Panc1 (cell line): ENCODE measurements around the gene TBX1. TPM values are rescaled to one million over a fixed set of nuclear protein-coding genes. Genes with fewer than 3 reads are reported as not detected.
"Not testable (repeated sequence)": the region's sequence is repeated elsewhere in the genome, so short reads cannot be mapped to it uniquely, and the experiment has no call there.

Experiments
- ATAC-seq: fragments of 200-7000 bp; cut with Tn5 transposase; 2 replicates; pipeline ENCODE4 v1.9.1; 2020; ENCODE audit warnings: mild to moderate bottlenecking, moderate library complexity
- BruUV-seq: library from RNA; stranded (reverse); fragments of 400-500 nt; replicated peaks from 2 replicates; lab custom pipeline; 2021; lab: Mats Ljungman, UMichigan
- CTCF ChIA-PET: fragments of 300-600 bp; sonication (Branson Sonifier 250); formaldehyde crosslinking; loops from one replicate; lab custom pipeline; 2022; ENCODE audit warnings: antibody characterized with exemption; lab: Charles Lee
- POLR2A ChIA-PET: fragments of 300-600 bp; sonication (Branson Sonifier 250); formaldehyde crosslinking; loops from one replicate; lab custom pipeline; 2022; ENCODE audit warnings: antibody characterized with exemption; lab: Charles Lee
- DNase-seq: peaks from one replicate; pipeline ENCODE4 v3.0.0-alpha.2; 2010; ENCODE audit warnings: low read depth, low spot score
- H3K27ac ChIP-seq: 2 replicates; pipeline ENCODE4 v1.5.1; 2011; ENCODE audit warnings: mild to moderate bottlenecking, low read length, inconsistent platforms
- H3K27me3 ChIP-seq: fragments of 200-500 bp; sonication (Bioruptor generic); 2 replicates; pipeline ENCODE4 v1.6.0; 2014; ENCODE audit warnings: low read length, inconsistent platforms; ENCODE audit not compliant: control insufficient read depth, insufficient read depth
- H3K36me3 ChIP-seq: fragments of 200-500 bp; sonication (Bioruptor generic); 2 replicates; pipeline ENCODE4 v1.5.1; 2014; ENCODE audit warnings: inconsistent platforms, mild to moderate bottlenecking, low read length, moderate library complexity; ENCODE audit not compliant: control insufficient read depth, insufficient read depth
- H3K4me1 ChIP-seq: 2 replicates; pipeline ENCODE4 v1.5.1; 2011; ENCODE audit warnings: inconsistent platforms, mild to moderate bottlenecking, low read length, moderate library complexity; ENCODE audit not compliant: control insufficient read depth, insufficient read depth
- H3K4me3 ChIP-seq, 2 experiments: 2 replicates each; pipeline ENCODE4 v1.5.1; 2011 to 2012; ENCODE audit warnings: low read depth in 2 of 2, low read length in 2 of 2, mild to moderate bottlenecking in 2 of 2, inconsistent platforms in 1 of 2, moderate library complexity in 1 of 2
- H3K9me3 ChIP-seq: fragments of 200-500 bp; sonication (Bioruptor generic); 2 replicates; pipeline ENCODE4 v1.5.1; 2014; ENCODE audit warnings: low read depth, mild to moderate bottlenecking, inconsistent platforms, low read length, moderate library complexity; ENCODE audit not compliant: control insufficient read depth, insufficient read depth
- POLR2AphosphoS5 ChIP-seq: IDR thresholded peaks from 2 replicates; pipeline ENCODE4 v1.6.1; 2012; ENCODE audit warnings: mild to moderate bottlenecking, low read depth, low read length, moderate library complexity
- REST ChIP-seq, 2 experiments: IDR thresholded peaks; 2 replicates each; pipeline ENCODE4 v1.6.1; 2011 to 2012; ENCODE audit warnings: low read depth in 2 of 2, control low read depth in 1 of 2, low read length in 1 of 2, mild to moderate bottlenecking in 1 of 2, moderate library complexity in 1 of 2; ENCODE audit not compliant: insufficient read depth in 1 of 2
- SIN3A ChIP-seq: IDR thresholded peaks from 2 replicates; pipeline ENCODE4 v1.6.1; 2012; ENCODE audit warnings: low read depth, mild to moderate bottlenecking, low read length, moderate library complexity, borderline replicate concordance; ENCODE audit not compliant: insufficient read depth
- TCF7L2 ChIP-seq: IDR thresholded peaks from 2 replicates; pipeline ENCODE4 v1.6.1; 2011; ENCODE audit warnings: mild to moderate bottlenecking, low read depth, low read length, inconsistent platforms
- in situ Hi-C: cut with HindIII; loops from 2 replicates; pipeline ENCODE4 v1.10.0; 2016; ENCODE audit warnings: low sequenced_read_pairs, low pct_unique_long_range_greater_than_20kb
- intact Hi-C: fragments of 100-400 bp; cut with micrococcal nuclease; formaldehyde crosslinking; loops from one replicate; pipeline ENCODE4 v1.10.0; 2022; ENCODE audit not compliant: unreplicated experiment
- total RNA-seq: library from RNA; stranded (reverse); gene quantifications from one replicate; pipeline ENCODE4 v1.2.1, GENCODE V29; 2021; ENCODE audit not compliant: unreplicated experiment
- TF ChIP-seq, protein P1 (sequence below): fragments of 450-650 bp; IDR thresholded peaks from 2 replicates; pipeline ENCODE4 v1.5.1; 2017; ENCODE audit warnings: mild to moderate bottlenecking

The TBX1 gene
- total RNA-seq, 1 experiment from 2014 or later, result 91.7 TPM

DNA sequence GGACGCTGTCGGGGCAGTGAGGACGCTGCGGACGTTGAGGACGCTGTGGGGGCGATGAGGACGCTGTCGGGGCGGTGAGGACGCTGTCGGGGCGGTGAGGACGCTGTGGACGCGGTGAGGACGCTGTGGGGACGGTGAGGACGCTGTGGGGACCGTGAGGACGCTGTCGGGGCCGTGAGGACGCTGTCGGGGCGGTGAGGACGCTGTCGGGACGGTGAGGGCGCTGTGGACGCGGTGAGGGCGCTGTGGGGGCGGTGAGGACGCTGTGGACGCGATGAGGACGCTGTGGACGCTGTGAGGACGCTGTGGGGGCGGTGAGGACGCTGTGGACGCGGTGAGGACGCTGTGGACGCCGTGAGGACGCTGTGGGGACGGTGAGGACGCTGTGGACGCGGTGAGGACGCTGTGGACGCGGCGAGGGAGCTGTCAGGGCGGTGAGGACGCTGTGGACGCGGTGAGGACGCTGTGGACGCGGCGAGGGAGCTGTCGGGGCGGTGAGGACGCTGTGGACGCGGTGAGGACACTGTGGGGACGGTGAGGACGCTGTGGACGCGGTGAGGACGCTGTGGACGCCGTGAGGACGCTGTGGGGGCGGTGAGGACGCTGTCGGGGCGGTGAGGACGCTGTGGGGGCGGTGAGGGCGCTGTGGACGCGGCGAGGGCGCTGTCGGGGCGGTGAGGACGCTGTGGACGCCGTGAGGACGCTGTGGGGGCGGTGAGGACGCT lies 34.4 kb upstream of the TBX1 start:
- H3K27me3 ChIP-seq, CTCF ChIA-PET, POLR2A ChIA-PET, H3K36me3 ChIP-seq, in situ Hi-C loops, BruUV-seq, H3K4me3 ChIP-seq, H3K27ac ChIP-seq, DNase-seq, intact Hi-C loops, H3K9me3 ChIP-seq, H3K4me1 ChIP-seq, ATAC-seq: not testable (repeated sequence)

GRCh38 chr22:19727310-19728150 lies 33.0 kb upstream of the TBX1 start:
- Histone ChIP-seq H3K4me3 (no peak overlapping the region), H3K36me3 (no peaks in the 10 kb centered on the region), H3K27ac (no peak overlapping the region), H3K4me1 (peaks cover 3% of the 10 kb centered on the region; the same call in 1 of the 2 replicates), H3K9me3 (no peaks in the 10 kb centered on the region), H3K27me3 (no peaks in the 10 kb centered on the region)
- ATAC-seq (no peak), DNase-seq (no peak)
- intact Hi-C loops, result no loop called here
- POLR2A ChIA-PET, result no interaction called here
- CTCF ChIA-PET, result no interaction called here
- TF ChIP-seq REST (IDR thresholded peaks at IDR 0.05; ENCODE audit: insufficient read depth in 1 of 2, low read depth in 2 of 2, low read length in 1 of 2) (no peak), TCF7L2 (no peak), POLR2AphosphoS5 (no peak)
- TF ChIP-seq, protein P1, sequence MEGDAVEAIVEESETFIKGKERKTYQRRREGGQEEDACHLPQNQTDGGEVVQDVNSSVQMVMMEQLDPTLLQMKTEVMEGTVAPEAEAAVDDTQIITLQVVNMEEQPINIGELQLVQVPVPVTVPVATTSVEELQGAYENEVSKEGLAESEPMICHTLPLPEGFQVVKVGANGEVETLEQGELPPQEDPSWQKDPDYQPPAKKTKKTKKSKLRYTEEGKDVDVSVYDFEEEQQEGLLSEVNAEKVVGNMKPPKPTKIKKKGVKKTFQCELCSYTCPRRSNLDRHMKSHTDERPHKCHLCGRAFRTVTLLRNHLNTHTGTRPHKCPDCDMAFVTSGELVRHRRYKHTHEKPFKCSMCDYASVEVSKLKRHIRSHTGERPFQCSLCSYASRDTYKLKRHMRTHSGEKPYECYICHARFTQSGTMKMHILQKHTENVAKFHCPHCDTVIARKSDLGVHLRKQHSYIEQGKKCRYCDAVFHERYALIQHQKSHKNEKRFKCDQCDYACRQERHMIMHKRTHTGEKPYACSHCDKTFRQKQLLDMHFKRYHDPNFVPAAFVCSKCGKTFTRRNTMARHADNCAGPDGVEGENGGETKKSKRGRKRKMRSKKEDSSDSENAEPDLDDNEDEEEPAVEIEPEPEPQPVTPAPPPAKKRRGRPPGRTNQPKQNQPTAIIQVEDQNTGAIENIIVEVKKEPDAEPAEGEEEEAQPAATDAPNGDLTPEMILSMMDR, result no peak
- BruUV-seq, result no TSS peak
- in situ Hi-C loops, result no loop called here

DNA sequence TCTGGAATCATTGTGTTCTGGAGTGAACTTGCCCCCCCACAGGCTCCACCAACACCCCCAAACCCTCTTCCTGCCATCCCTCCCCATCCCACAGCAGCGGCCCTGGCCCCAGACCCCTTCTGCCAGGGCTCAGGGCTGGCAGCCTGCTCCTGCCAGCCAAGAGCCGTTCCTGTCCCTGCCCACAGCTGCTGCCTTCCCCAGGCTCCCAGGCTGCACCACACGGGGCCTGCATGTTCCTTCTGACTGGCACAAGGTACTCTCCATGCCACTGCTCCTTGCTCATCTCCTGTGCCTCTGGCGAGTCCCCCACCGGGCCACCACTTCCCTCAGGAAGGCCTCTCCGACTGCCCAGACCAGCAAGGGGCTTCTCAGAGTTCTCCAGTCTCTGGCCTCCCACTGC lies 32.3 kb upstream of the TBX1 start:
- no peak for ATAC-seq
- H3K27ac ChIP-seq, result no peak overlapping the region
- peaks cover 1% of the 10 kb centered on the region; the same call in 1 of the 2 replicates for H3K4me1 ChIP-seq
- H3K36me3 ChIP-seq, result no peaks in the 10 kb centered on the region
- ChIA-PET POLR2A (no interaction called here), CTCF (no interaction called here)
- BruUV-seq, result no TSS peak
- H3K9me3 ChIP-seq, result no peaks in the 10 kb centered on the region
- no peaks in the 10 kb centered on the region for H3K27me3 ChIP-seq
- in situ Hi-C loops, result no loop called here
- intact Hi-C loops, result no loop called here
- TF ChIP-seq, protein P1, result no peak
- no peak for TF ChIP-seq SIN3A
- TF ChIP-seq TCF7L2, result no peak
- no peak for TF ChIP-seq POLR2AphosphoS5
- TF ChIP-seq REST (IDR thresholded peaks at IDR 0.05; ENCODE audit: insufficient read depth in 1 of 2, low read depth in 2 of 2, low read length in 1 of 2), result no peak
- no peak for DNase-seq
- H3K4me3 ChIP-seq, result no peak overlapping the region
